IMR-90 (cell line): Measurements from ENCODE around the gene DNAJC17. TPM values are rescaled to one million over a fixed set of nuclear protein-coding genes. Genes with fewer than 3 reads are reported as not detected.
A peak's percentile ranks its signal among the peaks of the same experiment; 100 is the strongest.

ENCODE experiments used
- ATAC-seq: fragments of 200-7000 bp; cut with Tn5 transposase; 2 replicates; pipeline ENCODE4 v1.9.1; 2020; ENCODE audit warnings: low read depth, mild to moderate bottlenecking, moderate library complexity
- BruUV-seq: library from RNA; stranded (reverse); fragments of 400-500 nt; replicated peaks from 2 replicates; lab custom pipeline; 2021; lab: Mats Ljungman, UMichigan
- CTCF ChIA-PET: fragments of 300-600 bp; formaldehyde crosslinking; extraction: SDS; loops from one replicate; lab custom pipeline; 2021; ENCODE audit warnings: antibody characterized with exemption; lab: Yijun Ruan, JAX
- POLR2A ChIA-PET: fragments of 300-600 bp; sonication (Branson Sonifier 250); formaldehyde crosslinking; loops from one replicate; lab custom pipeline; 2022; ENCODE audit warnings: antibody characterized with exemption; ENCODE audit not compliant: unreplicated experiment; lab: Charles Lee
- DNase-seq: peaks from one replicate; pipeline ENCODE4 v3.0.0; 2013
- H2AFZ ChIP-seq: replicated peaks from 2 replicates; pipeline ENCODE3; 2013; ENCODE audit warnings: low read length, mild to moderate bottlenecking; ENCODE audit not compliant: poor library complexity
- H2AK5ac ChIP-seq: 2 replicates; pipeline ENCODE4 v1.6.1; 2013; ENCODE audit warnings: low read depth, low read length, inconsistent platforms
- H2AK9ac ChIP-seq: replicated peaks from 2 replicates; pipeline ENCODE3; 2013; ENCODE audit warnings: mild to moderate bottlenecking, low read depth, low read length, moderate library complexity; ENCODE audit not compliant: poor library complexity
- H2BK120ac ChIP-seq: 2 replicates; pipeline ENCODE4 v1.6.1; 2013; ENCODE audit warnings: low read depth, low read length, inconsistent platforms
- H2BK15ac ChIP-seq: 3 replicates; pipeline ENCODE4 v1.6.1; 2013; ENCODE audit warnings: low read depth, low read length, inconsistent platforms
- H2BK20ac ChIP-seq: 2 replicates; pipeline ENCODE4 v1.6.1; 2013; ENCODE audit warnings: low read depth, mild to moderate bottlenecking, inconsistent platforms, low read length, moderate library complexity
- H2BK5ac ChIP-seq: 2 replicates; pipeline ENCODE4 v1.6.1; 2013; ENCODE audit warnings: mild to moderate bottlenecking, low read depth, low read length, inconsistent platforms; ENCODE audit not compliant: poor library complexity, severe bottlenecking
- H3K14ac ChIP-seq: replicated peaks from 2 replicates; pipeline ENCODE4 v1.6.1; 2013; ENCODE audit warnings: low read depth, low read length, inconsistent platforms
- H3K18ac ChIP-seq: 2 replicates; pipeline ENCODE4 v1.6.1; 2013; ENCODE audit warnings: low read depth, low read length, control low read depth
- H3K23ac ChIP-seq: 2 replicates; pipeline ENCODE4 v1.6.1; 2013; ENCODE audit warnings: low read depth, low read length, inconsistent platforms
- H3K27ac ChIP-seq: 2 replicates; pipeline ENCODE4 v1.5.1; 2013; ENCODE audit warnings: mild to moderate bottlenecking, control low read depth, low read length; ENCODE audit not compliant: insufficient read depth
- H3K27me3 ChIP-seq: 2 replicates; pipeline ENCODE4 v1.6.1; 2013; ENCODE audit warnings: low read length; ENCODE audit not compliant: control insufficient read depth, insufficient read depth
- H3K36me3 ChIP-seq: 2 replicates; pipeline ENCODE4 v1.6.1; 2013; ENCODE audit warnings: low read length, mixed read lengths; ENCODE audit not compliant: control insufficient read depth, insufficient read depth
- H3K4ac ChIP-seq: 2 replicates; pipeline ENCODE4 v1.6.1; 2013; ENCODE audit warnings: low read depth, low read length, inconsistent platforms
- H3K4me1 ChIP-seq: 2 replicates; pipeline ENCODE4 v1.6.1; 2013; ENCODE audit warnings: low read length, mixed read lengths; ENCODE audit not compliant: control insufficient read depth, insufficient read depth
- H3K4me2 ChIP-seq: 2 replicates; pipeline ENCODE4 v1.6.1; 2013; ENCODE audit warnings: low read depth, mild to moderate bottlenecking, control low read depth, low read length, moderate library complexity
- H3K4me3 ChIP-seq: 2 replicates; pipeline ENCODE4 v1.5.1; 2013; ENCODE audit warnings: low read depth, mild to moderate bottlenecking, control low read depth, low read length, moderate library complexity; ENCODE audit not compliant: insufficient read depth
- H3K56ac ChIP-seq: 2 replicates; pipeline ENCODE4 v1.6.1; 2013; ENCODE audit warnings: low read length, inconsistent platforms; ENCODE audit not compliant: insufficient read depth; ENCODE audit errors: extremely low read depth
- H3K79me1 ChIP-seq, 2 experiments: 2 replicates each; pipeline ENCODE4 v1.6.1; 2013; ENCODE audit warnings: low read length in 2 of 2, inconsistent platforms in 1 of 2, low read depth in 1 of 2
- H3K9ac ChIP-seq: 2 replicates; pipeline ENCODE4 v1.6.1; 2013; ENCODE audit warnings: low read depth, low read length, control low read depth
- H3K9me1 ChIP-seq: 2 replicates; pipeline ENCODE4 v1.6.1; 2013; ENCODE audit warnings: low read length, inconsistent platforms; ENCODE audit not compliant: insufficient read depth
- H3K9me3 ChIP-seq: 2 replicates; pipeline ENCODE4 v1.6.1; 2013; ENCODE audit warnings: low read length; ENCODE audit not compliant: control insufficient read depth, insufficient read depth
- H4K20me1 ChIP-seq: 2 replicates; pipeline ENCODE4 v1.6.1; 2013; ENCODE audit warnings: low read length, inconsistent platforms; ENCODE audit not compliant: insufficient read depth
- H4K5ac ChIP-seq: 2 replicates; pipeline ENCODE4 v1.6.1; 2013; ENCODE audit warnings: mild to moderate bottlenecking, low read depth, low read length, control low read depth
- H4K8ac ChIP-seq, 2 experiments: 2 replicates each; pipeline ENCODE4 v1.6.1; 2013; ENCODE audit warnings: low read depth in 2 of 2, low read length in 2 of 2, control low read depth in 1 of 2, inconsistent platforms in 1 of 2
- H4K91ac ChIP-seq: 2 replicates; pipeline ENCODE4 v1.6.1; 2013; ENCODE audit warnings: low read depth, low read length, inconsistent platforms; ENCODE audit not compliant: insufficient read depth
- CHD1 ChIP-seq: IDR thresholded peaks from 2 replicates; pipeline ENCODE4 v1.6.1; 2012; ENCODE audit warnings: low read depth, low read length, improper control_type of control experiment
- MAZ ChIP-seq: IDR thresholded peaks from 2 replicates; pipeline ENCODE4 v1.6.1; 2012; ENCODE audit warnings: low read depth, mild to moderate bottlenecking, low read length, improper control_type of control experiment, moderate library complexity, borderline replicate concordance
- NFE2L2 ChIP-seq: fragments of 150-350 bp; IDR thresholded peaks from 2 replicates; pipeline ENCODE4 v1.6.1; 2016; ENCODE audit warnings: low read depth, mild to moderate bottlenecking, low read length
- RAD21 ChIP-seq: IDR thresholded peaks from 2 replicates; pipeline ENCODE4 v1.6.1; 2012; ENCODE audit warnings: low read length, improper control_type of control experiment
- RFX5 ChIP-seq: IDR thresholded peaks from 2 replicates; pipeline ENCODE4 v1.8.0; 2012; ENCODE audit warnings: low read depth, mild to moderate bottlenecking, low read length, moderate library complexity
- SMC3 ChIP-seq: fragments of 150-350 bp; IDR thresholded peaks from 2 replicates; pipeline ENCODE4 v1.6.1; 2016; ENCODE audit warnings: low read depth, mild to moderate bottlenecking, antibody characterized with exemption, low read length, moderate library complexity
- WGBS, 2 experiments: methylation state at CpG; one replicate each; pipeline versions ENCODE4 v1.1.5 to v1.1.7; 2013; ENCODE audit warnings: missing lambda C conversion rate in 2 of 2; ENCODE audit not compliant: insufficient read length in 1 of 2; ENCODE audit errors: extremely low coverage in 2 of 2; 5-methylcytosine and 5-hydroxymethylcytosine counted together
- dilution Hi-C: fragments of 300-500 bp; cut with HindIII; formaldehyde crosslinking; loops from one replicate; pipeline ENCODE4 v1.14.3; 2018; ENCODE audit warnings: low sequenced_read_pairs; ENCODE audit not compliant: unreplicated experiment
- in situ Hi-C: fragments of 300-500 bp; cut with MboI; formaldehyde crosslinking; loops from 3 replicates; pipeline ENCODE4 v1.14.3; 2019; ENCODE audit warnings: low sequenced_read_pairs, inconsistent platforms, mixed read lengths
- intact Hi-C: fragments of 100-400 bp; cut with micrococcal nuclease; formaldehyde crosslinking; loops from 2 replicates; pipeline ENCODE4 v1.10.0; 2022
- polyA plus RNA-seq, 3 experiments: library from polyadenylated mRNA; depleted of rRNA; stranded (reverse); fragments of >200 nt; gene quantifications; 2 replicates each; pipeline ENCODE4 v1.2.3, GENCODE V29; 2012; ENCODE audit warnings: low replicate concordance in 1 of 3
- total RNA-seq: library from RNA; depleted of rRNA; stranded (reverse); fragments of >200 nt; gene quantifications from 2 replicates; pipeline ENCODE4 v1.2.3, GENCODE V29; 2012
- TF ChIP-seq, protein P1 (sequence below): conservative IDR thresholded peaks from 2 replicates; pipeline ENCODE4 v1.5.1; 2012; ENCODE audit warnings: mild to moderate bottlenecking, low read depth, low read length, improper control_type of control experiment

DNAJC17 gene
- total and polyA plus RNA-seq, 2 of the 4 experiments (the other 2 are of a cell fraction): 58.6 to 107 TPM

DNA sequence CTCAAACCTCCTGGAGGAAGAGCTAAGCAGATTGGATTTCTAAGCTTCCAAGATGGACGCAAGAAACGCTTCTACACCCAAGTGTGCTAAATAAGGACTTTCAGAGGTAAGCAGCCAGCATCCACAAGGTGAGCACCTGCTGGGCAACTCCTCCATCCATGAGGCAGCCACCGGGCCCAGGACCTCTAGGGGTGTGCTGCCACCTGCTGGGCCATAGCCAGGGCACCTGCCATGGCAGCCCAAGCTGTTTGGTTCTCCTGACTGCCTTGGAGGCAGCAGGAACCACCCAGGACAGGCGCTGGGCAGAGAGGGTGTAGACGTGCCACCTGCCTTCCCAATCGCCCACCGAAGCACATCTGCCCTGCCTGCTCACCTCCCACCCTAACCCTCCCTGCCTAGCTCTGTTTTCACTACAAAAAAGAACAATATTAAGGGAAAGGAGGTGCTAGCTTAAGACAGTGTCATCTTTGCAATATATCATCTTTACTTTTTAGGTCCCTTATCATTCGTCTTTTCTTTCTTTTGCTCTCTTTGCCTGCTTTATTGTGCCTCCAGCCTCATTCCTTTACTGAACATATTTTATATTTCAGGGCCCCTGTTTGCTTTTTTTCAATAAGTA lies 24.6 kb downstream of the DNAJC17 start:
- H3K4me3 ChIP-seq: no peak overlapping the region
- H3K4me2 ChIP-seq: no peak overlapping the region
- H2BK15ac ChIP-seq: no peak overlapping the region
- dilution Hi-C loops: no loop called here
- H3K27me3 ChIP-seq: no peaks in the 10 kb centered on the region
- H3K23ac ChIP-seq: no peak overlapping the region
- ChIA-PET CTCF (no interaction called here), POLR2A (no interaction called here)
- BruUV-seq: no TSS peak
- H2AK5ac ChIP-seq: no peak overlapping the region
- in situ Hi-C loops: no loop called here
- H4K20me1 ChIP-seq: peaks cover 39% of the 10 kb centered on the region
- H3K36me3 ChIP-seq: peaks cover 14% of the 10 kb centered on the region
- H3K4ac ChIP-seq: no peak overlapping the region
- DNase-seq: no peak
- H3K9me1 ChIP-seq: no peaks in the 10 kb centered on the region
- H4K91ac ChIP-seq: no peak overlapping the region
- H3K56ac ChIP-seq: no peak overlapping the region
- H2AK9ac ChIP-seq: no peak overlapping the region
- no peak overlapping the region for H3K14ac ChIP-seq
- H2AFZ ChIP-seq: no peak overlapping the region
- H2BK20ac ChIP-seq: no peak overlapping the region
- H3K4me1 ChIP-seq: peaks cover 5% of the 10 kb centered on the region
- no peak overlapping the region for H3K18ac ChIP-seq
- no peak overlapping the region for H2BK120ac ChIP-seq
- TF ChIP-seq RFX5 (no peak), NFE2L2 (no peak), CHD1 (no peak), RAD21 (peak; percentile 54), MAZ (no peak), SMC3 (peak; percentile 41)
- TF ChIP-seq, protein P1, sequence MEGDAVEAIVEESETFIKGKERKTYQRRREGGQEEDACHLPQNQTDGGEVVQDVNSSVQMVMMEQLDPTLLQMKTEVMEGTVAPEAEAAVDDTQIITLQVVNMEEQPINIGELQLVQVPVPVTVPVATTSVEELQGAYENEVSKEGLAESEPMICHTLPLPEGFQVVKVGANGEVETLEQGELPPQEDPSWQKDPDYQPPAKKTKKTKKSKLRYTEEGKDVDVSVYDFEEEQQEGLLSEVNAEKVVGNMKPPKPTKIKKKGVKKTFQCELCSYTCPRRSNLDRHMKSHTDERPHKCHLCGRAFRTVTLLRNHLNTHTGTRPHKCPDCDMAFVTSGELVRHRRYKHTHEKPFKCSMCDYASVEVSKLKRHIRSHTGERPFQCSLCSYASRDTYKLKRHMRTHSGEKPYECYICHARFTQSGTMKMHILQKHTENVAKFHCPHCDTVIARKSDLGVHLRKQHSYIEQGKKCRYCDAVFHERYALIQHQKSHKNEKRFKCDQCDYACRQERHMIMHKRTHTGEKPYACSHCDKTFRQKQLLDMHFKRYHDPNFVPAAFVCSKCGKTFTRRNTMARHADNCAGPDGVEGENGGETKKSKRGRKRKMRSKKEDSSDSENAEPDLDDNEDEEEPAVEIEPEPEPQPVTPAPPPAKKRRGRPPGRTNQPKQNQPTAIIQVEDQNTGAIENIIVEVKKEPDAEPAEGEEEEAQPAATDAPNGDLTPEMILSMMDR: peak; percentile 41
- H3K27ac ChIP-seq: no peak overlapping the region
- no peaks in the 10 kb centered on the region for H3K9me3 ChIP-seq
- H3K79me1 ChIP-seq: peaks cover 29 to 46% of the 10 kb centered on the region in 2 experiments
- WGBS, 2 experiments: 49% methylated on average over 2 of the region's 8 CpGs; no CpG with 5 or more reads in 1 of the 2 experiments
- peak; percentile 22; the same call in 1 of the 2 replicates for ATAC-seq
- no peak overlapping the region for H4K5ac ChIP-seq
- intact Hi-C loops: no loop called here
- H2BK5ac ChIP-seq: no peak overlapping the region
- no peak overlapping the region for H4K8ac ChIP-seq
- no peak overlapping the region for H3K9ac ChIP-seq
